Measurements from ENCODE around the gene WIF1. TPM values are rescaled to one million over a fixed set of nuclear protein-coding genes. Genes with fewer than 3 reads are reported as not detected.

WIF1 gene
- total RNA-seq, 1 donor from 2014 or later: 0.19 TPM

GRCh38 chr12:65133879-65134278 is 12.8 kb upstream of the WIF1 start:
- no peaks in the 10 kb centered on the region for H4K20me1 ChIP-seq (ENCODE audit: low read depth)
- H3K27ac ChIP-seq: no peak overlapping the region
- H3K27me3 Mint-ChIP-seq (ENCODE audit: insufficient read depth, low read depth): no peaks in the 10 kb centered on the region
- no peaks in the 10 kb centered on the region for H3F3A ChIP-seq (ENCODE audit: low read depth)
- peaks cover 24% of the 10 kb centered on the region for H3K27me3 ChIP-seq
- no peak overlapping the region for H3K9ac ChIP-seq
- no peaks in the 10 kb centered on the region for H3K79me2 ChIP-seq (ENCODE audit: low read depth)
- TF ChIP-seq EZH2phosphoT487 (IDR thresholded peaks at IDR 0.05) (no peak), EZH2 (IDR thresholded peaks at IDR 0.05) (no peak), CTCF (IDR thresholded peaks at IDR 0.05) (no peak)
- DNase-seq (ENCODE audit: low spot score): no peak
- H3K9me3 ChIP-seq (ENCODE audit: low read depth): no peaks in the 10 kb centered on the region
- H3K9me3 Mint-ChIP-seq: peaks cover 5% of the 10 kb centered on the region
- no peak overlapping the region for H3K4me2 ChIP-seq
- H3K27ac Mint-ChIP-seq: no peak overlapping the region
- no peaks in the 10 kb centered on the region for H3K4me1 ChIP-seq
- H3K4me3 ChIP-seq: no peak overlapping the region
- no peak overlapping the region for H2AFZ ChIP-seq (replicated peaks)
- H3K36me3 ChIP-seq: no peaks in the 10 kb centered on the region
- H3K4me1 Mint-ChIP-seq: no peaks in the 10 kb centered on the region
- no peak overlapping the region for H3K4me3 Mint-ChIP-seq
- H3K36me3 Mint-ChIP-seq: no peaks in the 10 kb centered on the region

GRCh38 chr12:65126482-65126881 is 5.4 kb upstream of the WIF1 start:
- Histone ChIP-seq H3K27me3 (peaks cover 75% of the 10 kb centered on the region), H3K4me2 (no peak overlapping the region)

GRCh38 chr12:65125975-65126374 is 4.9 kb upstream of the WIF1 start:
- H3K27ac ChIP-seq: no peak overlapping the region
- no peaks in the 10 kb centered on the region for H3K36me3 Mint-ChIP-seq

More at GRCh38 chr12:65126482-65126881, 5.4 kb upstream of the WIF1 start:
- Mint-ChIP-seq H3K4me3 (no peak overlapping the region), H3K4me1 (no peaks in the 10 kb centered on the region), H3K36me3 (no peaks in the 10 kb centered on the region), H3K9me3 (no peaks in the 10 kb centered on the region), H3K27ac (no peak overlapping the region), H3K27me3 (ENCODE audit: insufficient read depth, low read depth) (peaks cover 8% of the 10 kb centered on the region)
- H2AFZ ChIP-seq (replicated peaks): no peak overlapping the region
- no peak for DNase-seq (ENCODE audit: low spot score)
- TF ChIP-seq CTCF (IDR thresholded peaks at IDR 0.05) (no peak), EZH2 (IDR thresholded peaks at IDR 0.05) (no peak), EZH2phosphoT487 (IDR thresholded peaks at IDR 0.05) (no peak)
- H3K9ac ChIP-seq: no peak overlapping the region
- peaks cover 7% of the 10 kb centered on the region for H3F3A ChIP-seq (ENCODE audit: low read depth)
- no peaks in the 10 kb centered on the region for H3K4me1 ChIP-seq
- H4K20me1 ChIP-seq (ENCODE audit: low read depth): no peaks in the 10 kb centered on the region
- H3K27ac ChIP-seq: no peak overlapping the region
- no peaks in the 10 kb centered on the region for H3K36me3 ChIP-seq
- H3K9me3 ChIP-seq (ENCODE audit: low read depth): no peaks in the 10 kb centered on the region
- H3K4me3 ChIP-seq: no peak overlapping the region
- H3K79me2 ChIP-seq (ENCODE audit: low read depth): no peaks in the 10 kb centered on the region

More at GRCh38 chr12:65125975-65126374, 4.9 kb upstream of the WIF1 start:
- Histone ChIP-seq H3K9ac (no peak overlapping the region), H3K4me3 (no peak overlapping the region), H3K79me2 (ENCODE audit: low read depth) (no peaks in the 10 kb centered on the region), H4K20me1 (ENCODE audit: low read depth) (no peaks in the 10 kb centered on the region), H3K27me3 (peaks cover 75% of the 10 kb centered on the region), H2AFZ (replicated peaks) (no peak overlapping the region), H3K9me3 (ENCODE audit: low read depth) (no peaks in the 10 kb centered on the region), H3K36me3 (no peaks in the 10 kb centered on the region), H3K4me2 (no peak overlapping the region), H3K4me1 (no peaks in the 10 kb centered on the region), H3F3A (ENCODE audit: low read depth) (peaks cover 7% of the 10 kb centered on the region)
- TF ChIP-seq CTCF (IDR thresholded peaks at IDR 0.05): no peak
- TF ChIP-seq EZH2phosphoT487 (IDR thresholded peaks at IDR 0.05): no peak
- TF ChIP-seq EZH2 (IDR thresholded peaks at IDR 0.05): no peak
- Mint-ChIP-seq H3K27me3 (ENCODE audit: insufficient read depth, low read depth) (peaks cover 9% of the 10 kb centered on the region), H3K9me3 (no peaks in the 10 kb centered on the region), H3K4me1 (no peaks in the 10 kb centered on the region), H3K27ac (no peak overlapping the region), H3K4me3 (no peak overlapping the region)
- DNase-seq (ENCODE audit: low spot score): no peak
